Neuron (in vitro differentiated cells): Measurements from ENCODE around the gene PNMA8C.

Experiments used
- H2AFZ ChIP-seq: one replicate; pipeline ENCODE4 v1.6.1; 2013; ENCODE audit warnings: low read depth, mild to moderate bottlenecking, inconsistent platforms, low read length, moderate library complexity
- H3K27me3 ChIP-seq: one replicate; pipeline ENCODE4 v1.6.1; 2013; ENCODE audit warnings: low read length; ENCODE audit not compliant: insufficient read depth
- H3K36me3 ChIP-seq: one replicate; pipeline ENCODE4 v1.6.1; 2013; ENCODE audit warnings: low read length; ENCODE audit not compliant: insufficient read depth
- H3K4me1 ChIP-seq: one replicate; pipeline ENCODE4 v1.6.1; 2013; ENCODE audit warnings: low read length; ENCODE audit not compliant: insufficient read depth
- H3K4me3 ChIP-seq: 2 replicates; pipeline ENCODE4 v1.5.1; 2013; ENCODE audit warnings: mild to moderate bottlenecking, low read length, moderate library complexity
- H3K9me3 ChIP-seq: one replicate; pipeline ENCODE4 v1.6.1; 2013; ENCODE audit warnings: low read length

Gene PNMA8C

GRCh38 chr19:46428239-46429135, at the start of gene PNMA8C:
TSS of gene PNMA8C (minus strand) at chr19:46428936. CDS start at chr19:46428359, 577 bp downstream.
- H2AFZ ChIP-seq = peak within 1 kb of the TSS; percentile 6

GRCh38 chr19:46475986-46476385, 47.2 kb upstream of the PNMA8C start:
- Histone ChIP-seq H3K36me3 (no peaks in the 10 kb centered on the region), H3K9me3 (no peaks in the 10 kb centered on the region), H2AFZ (no peak overlapping the region), H3K27me3 (no peaks in the 10 kb centered on the region), H3K4me1 (peaks cover 27% of the 10 kb centered on the region), H3K4me3 (no peak overlapping the region)

More at GRCh38 chr19:46428239-46429135, at the start of gene PNMA8C:
- Histone ChIP-seq H3K27me3 (no peaks in the 10 kb centered on the region), H3K9me3 (no peaks in the 10 kb centered on the region), H3K36me3 (no peaks in the 10 kb centered on the region), H3K4me3 (peak within 1 kb of the TSS; percentile 50), H3K4me1 (peaks cover 31% of the 10 kb centered on the region)

- Histone ChIP-seq H3K4me1 (peaks cover 28% of the 10 kb centered on the region), H2AFZ (no peak overlapping the region), H3K36me3 (peaks cover 4% of the 10 kb centered on the region), H3K4me3 (no peak overlapping the region), H3K9me3 (no peaks in the 10 kb centered on the region), H3K27me3 (no peaks in the 10 kb centered on the region)
Measured at GRCh38 chr19:46474211-46474610, 45.5 kb upstream of the PNMA8C start.

DNA sequence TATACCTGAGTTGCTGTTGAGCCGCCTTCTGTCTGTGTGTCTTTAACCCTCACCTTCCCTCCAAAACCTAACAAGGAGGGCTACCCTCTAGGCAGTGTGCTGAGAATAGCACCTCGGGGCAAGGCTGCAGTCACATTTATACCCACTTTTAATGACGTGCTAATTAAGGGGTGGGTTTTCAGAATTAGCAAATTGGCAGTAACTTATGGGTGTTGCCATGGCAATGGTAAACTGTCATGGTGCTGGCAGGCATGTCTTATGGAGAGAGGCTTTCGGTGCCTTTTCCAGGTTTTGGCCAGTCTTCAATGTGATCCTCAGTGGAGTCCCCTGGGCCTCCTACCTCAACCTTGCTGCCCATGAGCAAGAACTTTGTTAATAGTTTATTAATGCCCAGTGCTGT, 43.9 kb upstream of the PNMA8C start:
- H3K4me1 ChIP-seq = peaks cover 16% of the 10 kb centered on the region
- H3K4me3 ChIP-seq = no peak overlapping the region
- no peaks in the 10 kb centered on the region for H3K9me3 ChIP-seq
- peaks cover 14% of the 10 kb centered on the region for H3K36me3 ChIP-seq
- no peaks in the 10 kb centered on the region for H3K27me3 ChIP-seq
- no peak overlapping the region for H2AFZ ChIP-seq

GRCh38 chr19:46471811-46472543, 43.2 kb upstream of the PNMA8C start:
- Histone ChIP-seq H2AFZ (peak overlapping the region; percentile 69), H3K9me3 (no peaks in the 10 kb centered on the region), H3K27me3 (no peaks in the 10 kb centered on the region), H3K4me3 (peak overlapping the region; percentile 60), H3K36me3 (peaks cover 20% of the 10 kb centered on the region), H3K4me1 (peaks cover 16% of the 10 kb centered on the region)

GRCh38 chr19:46471116-46471733, 42.5 kb upstream of the PNMA8C start, which contains the start of gene PNMA8A:
TSS of gene PNMA8A (minus strand) at chr19:46471563. CDS start at chr19:46471035, 528 bp downstream.
- Histone ChIP-seq H3K27me3 (no peaks in the 10 kb centered on the region), H3K4me3 (peak within 1 kb of the TSS; percentile 60), H3K4me1 (peaks cover 16% of the 10 kb centered on the region), H3K9me3 (no peaks in the 10 kb centered on the region), H2AFZ (peak within 1 kb of the TSS; percentile 69), H3K36me3 (peaks cover 27% of the 10 kb centered on the region)

GRCh38 chr19:46470376-46470775, 41.6 kb upstream of the PNMA8C start:
- Histone ChIP-seq H3K4me3 (peak overlapping the region; percentile 60), H3K9me3 (no peaks in the 10 kb centered on the region), H2AFZ (no peak overlapping the region), H3K27me3 (no peaks in the 10 kb centered on the region), H3K36me3 (peaks cover 32% of the 10 kb centered on the region), H3K4me1 (peaks cover 16% of the 10 kb centered on the region)

DNA sequence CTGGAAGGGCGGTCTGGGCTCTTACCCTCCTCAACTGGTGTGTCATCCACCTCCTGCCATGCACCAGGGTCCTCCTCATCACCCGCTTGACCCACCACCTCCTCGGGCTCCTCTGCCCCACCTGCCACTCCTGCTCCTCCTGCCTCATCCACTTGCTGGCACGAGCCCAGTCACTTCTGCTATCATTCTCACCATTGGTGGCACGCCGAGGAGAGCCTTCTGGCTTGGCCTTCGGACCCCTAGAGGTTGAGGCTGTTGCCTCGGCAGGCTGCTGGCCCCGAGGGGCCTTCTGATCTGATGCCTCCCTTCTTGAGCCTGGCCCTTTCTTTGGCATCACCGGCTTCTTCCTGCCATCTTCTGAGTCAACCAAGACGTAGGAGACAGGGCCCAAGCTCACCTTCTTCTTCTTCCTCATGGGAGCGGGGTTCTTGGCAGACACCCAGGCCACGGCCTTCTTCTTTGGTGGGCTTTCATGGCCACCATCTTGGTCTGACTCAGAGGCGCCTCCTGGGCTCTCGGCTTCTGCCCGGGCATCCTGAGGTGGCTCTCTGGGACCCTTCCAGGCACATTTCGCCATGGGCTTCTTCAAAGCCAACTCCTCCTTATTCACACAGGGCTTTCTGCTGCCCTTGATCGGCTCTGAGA, 40.9 kb upstream of the PNMA8C start:
- no peaks in the 10 kb centered on the region for H3K9me3 ChIP-seq
- H2AFZ ChIP-seq = no peak overlapping the region
- no peaks in the 10 kb centered on the region for H3K27me3 ChIP-seq
- peaks cover 32% of the 10 kb centered on the region for H3K36me3 ChIP-seq
- no peak overlapping the region for H3K4me3 ChIP-seq
- peaks cover 16% of the 10 kb centered on the region for H3K4me1 ChIP-seq

DNA sequence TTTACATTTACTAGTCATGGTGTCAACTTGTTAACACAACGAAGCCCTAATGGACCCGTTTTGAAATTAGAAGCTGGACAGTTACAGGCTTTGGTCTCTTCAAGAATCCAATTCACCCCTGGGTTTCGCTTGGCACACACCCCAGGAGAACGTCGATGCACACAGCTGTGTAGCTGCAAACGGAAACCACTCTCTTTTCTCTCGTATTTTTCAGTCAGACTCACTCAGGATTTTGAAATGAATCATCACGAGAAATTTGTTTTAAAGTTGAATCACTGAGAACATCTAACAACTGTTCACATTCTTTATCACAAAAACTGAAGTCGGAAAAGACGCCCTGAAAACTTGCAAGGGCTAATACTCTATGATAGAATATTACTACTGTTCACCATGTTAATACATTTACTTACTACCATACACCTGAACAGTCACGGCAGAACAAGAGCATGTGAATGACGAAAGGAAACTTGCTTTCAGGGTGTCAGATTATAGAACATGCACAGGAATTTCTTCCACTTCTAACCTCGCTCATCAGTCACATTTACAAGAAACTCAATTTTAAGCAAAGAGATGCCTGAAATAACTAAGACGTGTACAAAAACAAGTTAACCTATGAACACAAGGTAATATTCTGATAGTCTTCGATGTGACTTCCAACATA, 37.9 kb upstream of the PNMA8C start:
- no peaks in the 10 kb centered on the region for H3K27me3 ChIP-seq
- H2AFZ ChIP-seq = no peak overlapping the region
- peaks cover 32% of the 10 kb centered on the region for H3K36me3 ChIP-seq
- H3K4me1 ChIP-seq = peaks cover 11% of the 10 kb centered on the region
- no peaks in the 10 kb centered on the region for H3K9me3 ChIP-seq
- H3K4me3 ChIP-seq = no peak overlapping the region

GRCh38 chr19:46463516-46463915, 34.8 kb upstream of the PNMA8C start:
- Histone ChIP-seq H3K4me1 (no peaks in the 10 kb centered on the region), H3K4me3 (no peak overlapping the region), H3K27me3 (no peaks in the 10 kb centered on the region), H2AFZ (no peak overlapping the region), H3K36me3 (peaks cover 27% of the 10 kb centered on the region), H3K9me3 (no peaks in the 10 kb centered on the region)

GRCh38 chr19:46461537-46461936, 32.8 kb upstream of the PNMA8C start:
- Histone ChIP-seq H3K9me3 (no peaks in the 10 kb centered on the region), H2AFZ (no peak overlapping the region), H3K27me3 (no peaks in the 10 kb centered on the region), H3K36me3 (peaks cover 8% of the 10 kb centered on the region), H3K4me3 (no peak overlapping the region), H3K4me1 (no peaks in the 10 kb centered on the region)

DNA sequence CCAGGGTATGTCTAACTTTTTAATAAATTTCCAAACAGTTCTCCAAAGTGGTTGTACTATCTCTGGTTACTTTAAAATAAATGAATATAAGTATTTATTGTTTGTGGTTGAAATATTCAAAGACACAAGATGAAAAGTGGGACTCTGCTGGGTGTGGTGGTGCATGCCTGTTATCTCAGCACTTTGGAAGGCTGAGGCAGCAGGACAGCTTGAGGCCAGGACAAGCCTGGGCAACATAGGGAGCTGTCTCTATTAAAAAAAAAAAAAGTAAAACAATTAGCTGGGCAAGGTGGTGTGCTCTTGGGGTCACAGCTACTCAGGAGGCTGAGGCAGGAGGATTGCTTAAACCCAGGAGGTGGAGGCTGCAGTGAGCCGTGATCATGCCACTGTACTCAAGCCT, 32.2 kb upstream of the PNMA8C start:
- no peaks in the 10 kb centered on the region for H3K9me3 ChIP-seq
- H3K4me1 ChIP-seq = no peaks in the 10 kb centered on the region
- no peak overlapping the region for H2AFZ ChIP-seq
- peaks cover 3% of the 10 kb centered on the region for H3K36me3 ChIP-seq
- H3K27me3 ChIP-seq = no peaks in the 10 kb centered on the region
- H3K4me3 ChIP-seq = no peak overlapping the region
